Mesenteric fat pad (tissue), 1 donor: Measurements from ENCODE around the gene TRIM38. TPM values are rescaled to one million over a fixed set of nuclear protein-coding genes. Genes with fewer than 3 reads are reported as not detected.

ENCODE experiments used
- DNase-seq: peaks from one replicate; pipeline ENCODE4 v3.0.0-alpha.2; 2020; ENCODE audit warnings: low spot score
- total RNA-seq: library from RNA; stranded (reverse); fragmentation: NEBNext Ultra II Directional; extraction: Animal tissue kit (Norgen Biotek cat#: 25700); gene quantifications from one replicate; pipeline ENCODE4 v1.2.1, GENCODE V29; 2021
- donor health status: DM: yes; HTN: yes; CAD: no.

TRIM38 gene
- total RNA-seq, 1 donor from 2014 or later, result 11.5 TPM

GRCh38 chr6:26026833-26027490 lies 64.4 kb downstream of the TRIM38 start:
- no peak for DNase-seq

GRCh38 chr6:26027491-26028211 lies 65.0 kb downstream of the TRIM38 start:
- no peak for DNase-seq

- no peak for DNase-seq
These were observed 65.7 kb downstream of the TRIM38 start for GRCh38 chr6:26028212-26028745.

GRCh38 chr6:26028746-26029569 lies 66.4 kb downstream of the TRIM38 start:
- DNase-seq, result no peak

GRCh38 chr6:26029570-26029856 lies 66.9 kb downstream of the TRIM38 start:
- DNase-seq, result no peak

- DNase-seq, result no peak
These were observed 67.5 kb downstream of the TRIM38 start for GRCh38 chr6:26029857-26030653.

- no peak for DNase-seq
These were observed 68.1 kb downstream of the TRIM38 start for GRCh38 chr6:26030716-26031115.

GRCh38 chr6:26031151-26031594 lies 68.6 kb downstream of the TRIM38 start:
- no peak for DNase-seq

GRCh38 chr6:26031595-26032339 lies 69.2 kb downstream of the TRIM38 start:
- DNase-seq, result no peak

GRCh38 chr6:26032340-26033084 lies 69.9 kb downstream of the TRIM38 start:
- DNase-seq, result no peak

GRCh38 chr6:26033085-26033940 lies 70.7 kb downstream of the TRIM38 start:
- no peak for DNase-seq

GRCh38 chr6:26033941-26034354 lies 71.3 kb downstream of the TRIM38 start:
- DNase-seq, result no peak

- DNase-seq, result no peak
These were observed 72.3 kb downstream of the TRIM38 start for GRCh38 chr6:26034905-26035304.

Other genes starting within 250 kb of the TRIM38 start
- gene SLC17A4, start 208.1 kb upstream of the TRIM38 start, total RNA-seq, result 0.10 TPM
- not detected for gene SLC17A1, start 130.8 kb upstream of the TRIM38 start, total RNA-seq
- not detected for gene SLC17A3, start 88.6 kb upstream of the TRIM38 start, total RNA-seq
- gene SLC17A2, start 32.1 kb upstream of the TRIM38 start, total RNA-seq, result not detected
- gene HFE, start 124.6 kb downstream of the TRIM38 start, total RNA-seq, result 13.5 TPM